ENCODE results near the gene TMEM89. TPM values are rescaled to one million over a fixed set of nuclear protein-coding genes. Genes with fewer than 3 reads are reported as not detected.

TMEM89 gene
- total and polyA plus RNA-seq, 7 donors, result not detected

DNA sequence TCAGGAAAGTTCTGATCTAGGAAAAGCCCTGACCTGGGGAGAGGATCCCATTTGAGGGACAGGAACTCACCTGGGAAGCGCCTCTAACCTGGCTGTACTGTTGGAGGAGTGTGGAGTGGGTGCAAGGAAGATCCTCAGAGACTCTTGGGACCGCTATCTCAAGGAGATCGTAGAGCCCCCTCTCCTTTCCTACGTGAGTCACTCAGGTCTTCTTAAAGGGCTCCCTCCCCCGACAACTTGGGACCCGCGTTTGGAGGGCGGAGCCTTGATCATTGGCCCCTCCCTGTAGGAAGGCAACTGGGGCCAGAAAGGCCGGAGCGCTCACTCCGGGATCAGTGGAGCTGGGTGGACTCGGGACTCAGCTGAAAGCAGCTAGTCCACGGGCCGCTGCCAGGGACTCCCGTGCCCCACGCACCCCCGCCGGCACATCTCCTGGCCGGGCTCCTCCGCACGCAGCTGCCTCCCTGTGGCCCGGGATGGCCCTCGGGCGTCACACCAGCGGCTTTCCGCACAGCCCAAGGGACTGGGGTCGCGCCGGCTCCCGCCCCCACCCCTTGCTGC is 13.2 kb upstream of the TMEM89 start:
- WGBS, 3 donors, result 3 to 4% (median 4%) methylated on average over 29 to 30 of the region's 30 CpGs
- peak; percentile 60 to 74 for DNase-seq
- peak overlapping the region; percentile 79 for H3K27ac ChIP-seq
- H3K4me1 ChIP-seq, result peaks cover 19% of the 10 kb centered on the region
- TF ChIP-seq CTCF (IDR thresholded peaks at IDR 0.05), result no peak
- H3K36me3 ChIP-seq (ENCODE audit: insufficient read depth in 1 of 2, low read depth in 1 of 2), result peaks cover 0 to 21% of the 10 kb centered on the region in 2 donors
- intact Hi-C loops (cut with DNase I), result loop anchor here in 1 of 2 donors (2.0 kb wide), 2 partner anchors 26 to 76 kb away; partner anchors contain the start of gene UQCRC1
- peak; percentile 32 to 53 (median 43) for ATAC-seq
- H3K9me3 ChIP-seq, result no peaks in the 10 kb centered on the region
- no peaks in the 10 kb centered on the region for H3K27me3 ChIP-seq (ENCODE audit: insufficient read depth in 3 of 3, low read length in 2 of 3)
- peak overlapping the region; percentile 92 for H3K4me3 ChIP-seq

DNA sequence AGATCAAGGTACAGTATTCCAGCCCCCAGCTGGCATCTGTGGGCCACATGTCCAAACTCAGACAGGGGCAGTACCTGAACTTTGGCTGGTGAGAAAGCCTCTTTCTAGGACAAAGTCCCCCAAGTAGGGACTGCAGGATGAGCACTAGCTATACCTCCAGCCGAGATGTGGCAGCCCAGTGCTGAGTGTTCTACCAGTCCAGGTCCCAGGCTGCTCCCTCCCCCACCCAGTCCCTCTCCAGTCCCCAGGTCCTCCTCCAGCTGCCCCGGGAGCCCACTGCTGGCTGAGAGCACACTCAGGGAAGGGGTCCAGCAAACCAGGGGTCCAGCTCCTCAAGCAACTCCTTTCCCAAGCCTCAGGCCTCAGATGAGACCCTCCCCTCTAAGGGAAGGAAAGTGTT is 12.2 kb upstream of the TMEM89 start:
- Histone ChIP-seq H3K36me3 (ENCODE audit: insufficient read depth in 1 of 2, low read depth in 1 of 2) (peaks cover 0 to 26% of the 10 kb centered on the region in 2 donors), H3K4me3 (no peak overlapping the region), H3K4me1 (peaks cover 19% of the 10 kb centered on the region), H3K9me3 (no peaks in the 10 kb centered on the region), H3K27me3 (ENCODE audit: insufficient read depth in 3 of 3, low read length in 2 of 3) (no peaks in the 10 kb centered on the region), H3K27ac (no peak overlapping the region)
- no peak for TF ChIP-seq CTCF (IDR thresholded peaks at IDR 0.05)
- ATAC-seq (no peak), DNase-seq (no peak)
- intact Hi-C loops (cut with DNase I), result loop anchor here in 1 of 2 donors (2.0 kb wide), 2 partner anchors 25 to 75 kb away; partner anchors contain the start of gene UQCRC1
- 80 to 87% (median 85%) methylated on average over 1 to 2 of the region's 2 CpGs for WGBS, 3 donors

GRCh38 chr3:48633256-48633655 is 11.7 kb upstream of the TMEM89 start:
- WGBS, 3 donors, result 95 to 96% (median 96%) methylated on average over 15 of the region's 15 CpGs

GRCh38 chr3:48631516-48632448 is 10.2 kb upstream of the TMEM89 start:
- ATAC-seq (no peak), DNase-seq (peak in 1 of 2 donors; percentile 40)
- 68 to 74% (median 72%) methylated on average over 21 to 22 of the region's 22 CpGs for WGBS, 3 donors
- intact Hi-C loops (cut with DNase I), result no loop called here
- TF ChIP-seq CTCF (IDR thresholded peaks at IDR 0.05), result no peak
- Histone ChIP-seq H3K4me3 (no peak overlapping the region), H3K4me1 (peaks cover 18% of the 10 kb centered on the region), H3K36me3 (ENCODE audit: insufficient read depth in 1 of 2, low read depth in 1 of 2) (peaks cover 2 to 42% of the 10 kb centered on the region in 2 donors), H3K27me3 (ENCODE audit: insufficient read depth in 3 of 3, low read length in 2 of 3) (no peaks in the 10 kb centered on the region), H3K27ac (no peak overlapping the region), H3K9me3 (no peaks in the 10 kb centered on the region)

More at GRCh38 chr3:48633256-48633655, 11.7 kb upstream of the TMEM89 start:
- Histone ChIP-seq H3K27ac (no peak overlapping the region), H3K4me3 (no peak overlapping the region), H3K36me3 (ENCODE audit: insufficient read depth in 1 of 2, low read depth in 1 of 2) (peaks cover 0 to 29% of the 10 kb centered on the region in 2 donors), H3K9me3 (no peaks in the 10 kb centered on the region), H3K27me3 (ENCODE audit: insufficient read depth in 3 of 3, low read length in 2 of 3) (no peaks in the 10 kb centered on the region), H3K4me1 (peaks cover 19% of the 10 kb centered on the region)
- no peak for ATAC-seq
- no peak for TF ChIP-seq CTCF (IDR thresholded peaks at IDR 0.05)
- peak in 1 of 2 donors; percentile 39 for DNase-seq
- intact Hi-C loops (cut with DNase I), result no loop called here

Measured in psoas muscle (tissue), 8 donors.